DOHH2 (cell line): ENCODE results near the gene RAB10.

ENCODE experiments used
- CTCF ChIP-seq: fragments of 200-600 bp; sonication (generic); IDR thresholded peaks from one replicate; pipeline ENCODE4 v1.5.1; 2014; ENCODE audit warnings: antibody characterized with exemption, mild to moderate bottlenecking, low read depth, low read length; ENCODE audit not compliant: poor library complexity, severe bottlenecking
- EZH2phosphoT487 ChIP-seq: fragments of 200-600 bp; sonication (generic); IDR thresholded peaks from 2 replicates; pipeline ENCODE4 v1.6.1; 2017; ENCODE audit warnings: borderline replicate concordance, mild to moderate bottlenecking, antibody characterized with exemption, low read length, moderate library complexity, mixed read lengths

GRCh38 chr2:26185304-26185928 lies 151.5 kb downstream of the RAB10 start:
- no peak for TF ChIP-seq CTCF
- no peak for TF ChIP-seq EZH2phosphoT487
